ENCODE results near the gene CDK2AP2. TPM values are rescaled to one million over a fixed set of nuclear protein-coding genes. Genes with fewer than 3 reads are reported as not detected.
A peak's percentile ranks its signal among the peaks of the same experiment; 100 is the strongest.
"Not testable (repeated sequence)": the region's sequence is repeated elsewhere in the genome, so short reads cannot be mapped to it uniquely, and the experiment has no call there.

CDK2AP2 gene
- total RNA-seq, 1 donor from 2014 or later, result 77.3 TPM

DNA sequence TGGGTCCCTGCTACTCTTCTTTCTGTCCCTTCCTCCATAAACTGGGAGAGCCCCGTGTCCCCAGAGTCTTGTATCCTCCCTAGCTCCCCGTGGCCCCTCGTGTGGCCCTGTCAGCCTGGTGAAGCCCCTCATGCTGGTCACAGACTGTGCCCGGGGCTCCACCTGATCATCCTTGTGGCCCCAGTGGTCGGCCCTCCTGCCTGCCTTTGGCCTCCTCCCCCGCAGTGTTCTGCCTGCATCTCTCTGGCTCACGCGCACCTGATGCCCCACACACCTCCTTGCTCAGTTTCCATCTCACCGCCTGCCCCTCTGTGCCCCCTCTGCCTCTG lies 16.5 kb upstream of the CDK2AP2 start:
- no peak for DNase-seq (ENCODE audit: extremely low read depth, low read depth, low spot score)

DNA sequence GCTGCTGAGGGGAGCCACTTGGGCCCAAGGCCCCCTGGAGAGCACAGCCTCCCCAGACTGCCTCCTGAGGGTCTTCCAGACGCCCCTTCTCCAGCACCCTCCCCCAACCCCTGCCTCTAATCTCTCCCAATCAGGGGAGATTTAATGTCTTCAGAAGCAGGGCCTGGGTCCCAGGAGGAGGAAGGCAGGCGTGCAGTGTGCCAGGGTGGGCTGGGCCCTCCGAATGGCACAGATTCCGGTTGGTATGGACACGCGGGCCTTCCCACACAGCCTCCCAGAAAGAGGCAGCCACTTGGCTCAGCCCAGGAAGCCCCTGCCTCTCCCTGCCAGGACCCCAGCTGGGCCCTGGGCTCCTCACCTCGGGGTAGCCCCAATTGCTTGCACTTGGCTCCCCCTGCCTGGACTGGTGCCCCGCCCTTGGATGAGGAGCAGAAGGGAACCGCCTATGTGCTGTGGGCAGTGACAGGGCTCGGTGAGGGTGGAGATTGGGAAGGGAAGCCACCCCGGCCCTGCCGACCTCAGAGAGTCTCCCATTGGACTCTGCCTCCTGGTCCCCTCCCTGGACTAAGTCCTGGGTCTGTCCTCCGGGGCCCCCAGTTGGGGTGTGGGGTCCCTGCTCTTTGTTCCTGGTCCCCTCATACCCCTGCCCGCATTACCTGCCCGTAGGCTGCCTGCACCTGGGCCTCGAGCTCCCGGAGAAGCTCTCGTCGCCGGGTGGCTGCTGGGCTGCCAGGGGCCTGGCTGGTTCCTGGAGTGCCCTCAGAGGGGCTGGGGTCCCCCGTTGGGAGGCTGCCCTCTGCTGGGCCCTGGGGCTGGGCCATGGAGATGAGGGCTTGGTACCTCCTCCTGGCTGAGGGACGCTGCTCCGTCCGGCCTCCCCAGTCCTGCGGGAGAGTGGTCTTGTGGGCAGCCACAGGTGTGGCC lies 15.9 kb upstream of the CDK2AP2 start:
- DNase-seq (ENCODE audit: extremely low read depth, low read depth, low spot score), result no peak

DNA sequence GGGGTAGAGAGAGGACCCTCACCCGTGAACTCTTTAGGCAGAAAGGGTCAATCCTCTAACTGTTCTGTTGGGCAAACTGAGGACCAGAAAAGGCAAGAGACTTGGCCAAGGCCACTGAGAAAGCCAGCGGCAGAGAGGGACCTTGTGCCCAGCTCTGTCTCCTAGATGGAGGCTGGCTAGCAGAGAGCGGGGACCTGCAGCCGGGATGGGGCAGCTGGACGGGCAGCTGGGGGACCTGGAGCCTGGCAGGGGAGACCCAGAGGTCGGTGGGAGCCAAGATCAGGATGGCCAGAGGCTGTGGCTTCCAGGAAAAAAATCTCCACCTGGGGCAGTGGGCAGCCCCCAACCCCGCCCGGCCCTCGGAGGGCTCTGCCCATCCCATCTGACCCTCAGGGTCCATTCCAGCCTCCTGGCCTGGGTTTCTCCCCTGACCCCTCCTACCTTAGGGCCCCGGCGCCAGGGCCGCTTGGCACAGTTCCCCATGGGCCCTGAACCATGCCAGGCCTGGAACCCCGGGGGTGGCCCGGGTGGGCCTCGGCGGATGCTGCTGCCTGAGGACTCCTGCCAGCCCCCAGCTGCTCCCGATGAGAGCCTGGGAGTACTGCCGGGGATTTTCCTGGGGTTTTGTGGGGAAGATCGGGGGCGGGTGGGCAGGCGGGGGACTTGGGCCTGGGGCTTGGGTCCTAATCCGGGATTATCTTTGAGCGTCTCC lies 15.0 kb upstream of the CDK2AP2 start, which contains the start of gene CABP2:
Gene CABP2, minus strand, starts transcription at position 603 of the 712 bp plus-strand sequence. Its CDS starts 120 bp downstream, at position 483.
- DNase-seq (ENCODE audit: extremely low read depth, low read depth, low spot score), result no peak

DNA sequence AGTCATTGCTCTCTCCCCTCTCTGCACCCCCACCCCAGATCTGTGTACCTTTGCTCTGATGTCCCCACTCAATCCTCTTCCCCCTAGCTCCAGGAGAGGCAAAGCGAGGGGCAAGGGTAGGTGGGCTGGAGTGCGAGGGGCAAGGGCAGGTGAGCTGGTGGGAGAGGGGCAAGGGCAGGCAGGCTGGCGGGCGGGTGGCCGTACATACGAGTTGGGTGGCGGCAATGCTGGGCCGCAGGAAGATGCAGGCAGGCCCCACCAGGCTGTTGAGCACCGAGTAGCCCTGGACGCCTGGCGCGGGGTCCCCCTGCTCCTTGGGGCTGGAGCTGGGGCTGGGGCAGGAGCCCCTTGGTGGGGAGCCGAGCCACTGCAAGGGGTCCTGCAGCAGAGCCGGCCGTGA lies 14.4 kb upstream of the CDK2AP2 start:
- no peak for DNase-seq (ENCODE audit: extremely low read depth, low read depth, low spot score)

DNA sequence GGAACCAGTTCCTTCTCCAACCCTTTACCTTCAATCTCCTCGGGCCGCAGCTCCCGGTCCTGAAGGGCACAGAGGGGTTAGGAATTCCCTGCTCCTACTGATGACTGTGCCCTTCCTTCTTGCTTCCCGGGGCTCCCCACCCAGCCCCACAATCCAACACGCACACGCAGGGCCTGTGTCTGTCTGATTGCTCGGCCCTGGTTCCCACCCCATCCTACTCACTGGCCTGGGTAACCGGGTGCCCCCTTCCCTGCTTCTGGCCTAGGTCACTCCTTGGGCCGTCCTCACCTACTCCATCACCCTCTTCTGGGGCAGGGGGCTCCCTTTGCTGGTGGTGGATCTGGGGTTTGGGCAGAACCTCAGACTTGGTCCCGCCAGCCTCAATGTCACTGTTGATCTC lies 14.0 kb upstream of the CDK2AP2 start:
- DNase-seq (ENCODE audit: extremely low read depth, low read depth, low spot score), result no peak

DNA sequence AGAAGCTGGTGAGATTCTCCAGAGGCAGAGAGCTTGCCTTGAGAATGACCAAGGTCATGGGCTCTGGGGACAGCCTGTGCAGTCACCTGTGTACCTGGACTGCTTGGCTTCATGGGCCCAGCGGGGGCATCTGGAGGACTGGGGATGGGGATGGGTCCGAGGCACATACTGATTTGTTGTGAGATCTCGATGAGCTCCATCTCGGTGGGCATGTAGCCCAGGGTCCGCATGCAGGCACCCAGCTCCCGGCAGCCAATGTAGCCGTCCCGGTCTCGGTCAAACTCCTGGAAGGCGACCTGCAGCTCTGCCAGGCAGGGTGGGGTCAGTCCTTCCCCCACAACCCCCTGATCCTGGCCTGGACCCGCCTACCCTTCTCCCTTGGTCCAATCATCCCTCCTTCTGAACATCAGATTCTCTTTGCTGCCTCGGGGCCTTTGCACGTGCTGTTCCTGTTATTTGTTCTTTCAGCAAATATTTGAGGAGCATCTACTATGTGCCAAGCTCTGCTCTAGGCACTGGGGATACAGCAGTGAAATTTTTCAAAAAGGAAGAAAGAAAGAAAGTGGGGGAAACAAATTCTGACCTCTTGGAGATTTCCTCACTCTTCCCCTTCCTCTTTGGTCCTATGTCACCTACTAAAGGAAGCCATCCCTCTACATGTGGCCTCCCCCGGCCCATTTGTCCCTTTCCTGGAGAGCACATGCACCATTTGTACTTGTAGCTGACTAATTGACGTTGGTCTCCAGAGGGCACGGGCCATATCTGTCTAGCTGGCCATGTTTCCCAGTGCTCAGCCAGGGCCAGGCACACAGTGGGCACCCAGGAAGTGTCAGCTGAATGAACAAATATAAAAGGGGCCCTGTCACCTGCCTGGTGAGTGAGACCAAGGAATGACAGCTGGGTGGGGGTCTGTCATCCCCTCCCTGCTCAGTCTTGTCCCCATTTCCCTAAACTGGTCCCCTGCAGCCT lies 13.2 kb upstream of the CDK2AP2 start:
- no peak for DNase-seq (ENCODE audit: extremely low read depth, low read depth, low spot score)

DNA sequence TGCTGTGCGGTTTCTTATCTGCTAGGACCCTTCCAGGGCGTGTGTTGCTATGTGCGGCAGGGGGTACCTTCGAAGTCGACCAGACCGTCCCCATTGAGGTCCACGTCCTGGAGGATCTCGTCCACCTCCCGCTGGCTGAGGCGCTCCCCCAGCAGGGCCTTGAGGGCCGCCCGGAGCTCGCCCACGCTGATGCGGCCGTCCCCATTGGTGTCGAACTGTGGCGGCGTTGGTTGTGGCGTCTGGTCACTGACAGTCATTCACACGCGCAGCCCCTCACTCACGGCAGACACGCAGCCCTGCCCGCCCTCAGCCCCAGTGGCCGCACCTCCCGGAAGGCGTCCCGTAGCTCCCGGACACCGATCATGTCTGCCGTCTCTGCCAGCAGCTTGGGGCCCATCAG lies 11.8 kb upstream of the CDK2AP2 start:
- DNase-seq (ENCODE audit: extremely low read depth, low read depth, low spot score), result no peak

DNA sequence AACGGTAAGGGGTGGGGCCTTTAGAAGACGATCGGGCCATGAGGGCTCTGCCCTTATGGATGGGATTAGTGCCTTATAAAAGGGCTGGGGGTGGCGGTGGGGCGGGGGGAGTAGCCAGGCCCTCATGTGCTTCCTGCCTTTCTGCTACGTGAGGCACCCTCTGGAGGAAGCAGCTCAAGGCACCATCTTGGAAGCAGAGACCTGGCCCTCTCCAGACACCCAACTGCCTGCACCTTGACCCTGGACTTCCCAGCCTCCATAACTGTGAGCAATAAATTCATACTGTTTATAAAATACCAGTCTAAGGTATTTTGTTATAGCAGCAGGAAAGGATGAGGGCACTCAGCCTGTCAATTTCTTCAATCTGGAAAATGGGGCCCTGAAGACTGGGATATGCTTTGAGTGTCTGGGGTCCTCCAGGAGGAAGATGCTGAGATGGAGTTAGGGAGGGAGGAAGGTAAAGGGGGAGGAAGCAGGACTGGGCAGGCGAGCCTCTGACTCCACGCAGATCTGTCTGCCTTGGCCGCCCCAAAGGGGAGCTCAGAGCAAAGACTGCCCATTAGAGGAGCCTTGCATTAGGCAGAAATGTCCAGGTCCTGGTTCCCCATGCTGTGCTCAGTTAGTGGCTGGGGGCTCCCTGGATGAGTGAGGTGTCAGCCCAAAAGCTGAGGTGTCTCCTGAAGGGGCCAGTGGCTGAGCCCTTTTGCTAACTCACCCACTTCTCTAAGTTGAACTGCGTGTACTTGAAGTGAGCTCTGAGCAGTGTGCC lies 10.0 kb upstream of the CDK2AP2 start:
- DNase-seq (ENCODE audit: extremely low read depth, low read depth, low spot score), result no peak

DNA sequence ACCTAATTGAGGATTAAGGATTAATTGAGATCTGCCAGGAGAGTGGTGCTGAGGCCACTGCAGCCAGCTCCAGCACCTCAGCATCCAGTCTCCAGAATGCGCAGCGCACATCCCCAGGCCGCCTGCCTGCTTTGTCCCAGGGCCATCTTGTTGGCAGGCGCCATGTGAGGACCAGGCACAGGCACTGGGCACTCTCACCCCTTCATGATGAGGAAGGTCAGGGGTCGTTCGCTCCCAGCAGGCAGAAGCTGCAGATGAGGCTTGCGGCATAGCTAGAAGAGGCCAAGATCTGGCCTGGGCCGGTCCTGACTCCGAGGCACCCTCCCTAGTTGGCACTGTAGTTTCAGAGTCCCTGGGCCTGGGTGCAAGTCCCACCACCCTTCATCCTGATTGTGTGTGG lies 8.8 kb upstream of the CDK2AP2 start:
- DNase-seq (ENCODE audit: extremely low read depth, low read depth, low spot score), result no peak

DNA sequence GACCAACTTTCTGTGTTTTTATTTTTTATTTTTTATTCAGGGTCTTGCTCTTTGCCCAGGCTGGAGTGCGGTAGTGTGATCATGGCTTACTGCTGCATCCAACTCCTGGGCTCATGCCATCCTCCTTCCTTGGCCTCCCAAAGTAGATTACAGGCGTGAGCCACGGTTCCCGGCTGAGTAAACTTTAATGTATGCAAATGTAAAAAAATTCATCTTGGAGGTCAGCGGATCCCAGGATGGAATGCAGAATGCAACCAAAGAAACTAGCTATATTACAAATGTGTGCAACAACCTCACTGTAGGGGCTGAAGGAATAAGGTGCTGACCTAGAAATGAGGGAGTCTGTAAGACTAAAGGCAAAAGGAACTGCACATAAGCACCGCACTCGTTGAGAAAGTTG lies 6.2 kb upstream of the CDK2AP2 start:
- DNase-seq (ENCODE audit: extremely low read depth, low read depth, low spot score), result no peak

DNA sequence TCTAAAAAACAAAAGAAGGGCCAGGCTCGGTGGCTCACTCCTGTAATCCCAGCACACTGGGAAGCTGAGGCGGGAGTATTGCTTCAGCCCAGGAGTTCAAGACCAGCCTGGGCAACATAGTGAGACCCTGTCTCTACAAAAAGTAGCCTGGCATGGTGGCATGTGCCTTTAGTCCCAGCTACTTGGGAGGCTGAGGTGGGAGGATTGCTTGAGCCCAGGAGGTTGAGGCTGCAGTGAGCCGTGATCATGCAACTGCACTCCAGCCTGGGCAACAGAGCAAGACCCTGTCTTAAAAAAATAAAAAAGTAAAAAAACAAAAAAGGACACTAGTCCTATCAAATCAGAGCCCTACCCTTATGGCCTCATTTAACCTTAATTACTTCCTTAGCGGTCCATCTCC lies 3.6 kb upstream of the CDK2AP2 start:
- not testable (repeated sequence) for DNase-seq (ENCODE audit: extremely low read depth, low read depth, low spot score)

DNA sequence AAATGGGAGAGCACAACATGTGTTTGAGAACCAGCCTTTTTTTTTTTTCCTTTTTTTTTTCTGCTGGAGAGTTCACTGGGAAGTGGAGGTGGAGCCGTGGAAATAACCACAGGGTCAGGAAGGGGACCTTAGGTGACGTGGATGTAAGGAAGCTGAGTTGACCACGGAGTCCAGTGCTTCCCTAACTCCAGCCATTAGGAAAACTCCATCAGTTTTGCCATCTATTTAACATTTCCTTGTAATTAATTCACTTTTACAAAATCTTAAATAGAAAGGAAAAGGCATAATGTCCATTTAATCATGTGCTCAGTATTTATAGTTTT lies 2.0 kb upstream of the CDK2AP2 start:
- DNase-seq (ENCODE audit: extremely low read depth, low read depth, low spot score), result no peak

DNA sequence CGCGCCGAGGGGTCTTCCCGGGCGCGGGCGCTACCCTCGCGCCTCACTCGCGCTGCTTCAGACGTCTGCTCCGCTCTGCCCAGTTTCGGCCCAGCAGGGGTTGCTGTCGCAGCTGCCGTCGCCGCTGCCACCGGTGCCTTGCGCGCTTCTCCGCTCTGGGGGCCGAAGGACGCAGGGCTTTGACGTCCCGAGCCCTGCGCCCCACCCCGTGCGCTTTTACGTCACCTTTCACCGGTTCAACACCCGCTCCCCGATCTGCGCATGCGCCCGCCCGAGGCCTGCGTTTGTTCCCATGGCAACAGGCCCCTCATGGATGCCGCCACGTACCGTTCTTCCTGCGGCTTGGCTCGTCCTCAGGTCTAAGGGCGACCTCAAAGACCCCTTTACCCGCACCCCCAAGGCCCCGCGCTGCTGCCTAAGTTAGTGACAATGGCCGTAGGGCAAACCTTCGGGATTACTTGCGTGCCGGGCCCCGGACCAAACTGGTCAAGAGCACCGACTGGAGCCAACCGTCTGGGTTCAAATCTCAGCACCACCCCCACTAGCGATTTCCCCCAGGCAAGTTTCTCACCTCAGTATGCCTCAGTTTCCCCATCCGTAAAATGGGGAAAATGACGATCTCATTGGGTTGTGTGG lies 642 bp upstream of the CDK2AP2 start:
- DNase-seq (ENCODE audit: extremely low read depth, low read depth, low spot score), result peak; percentile 65

DNA sequence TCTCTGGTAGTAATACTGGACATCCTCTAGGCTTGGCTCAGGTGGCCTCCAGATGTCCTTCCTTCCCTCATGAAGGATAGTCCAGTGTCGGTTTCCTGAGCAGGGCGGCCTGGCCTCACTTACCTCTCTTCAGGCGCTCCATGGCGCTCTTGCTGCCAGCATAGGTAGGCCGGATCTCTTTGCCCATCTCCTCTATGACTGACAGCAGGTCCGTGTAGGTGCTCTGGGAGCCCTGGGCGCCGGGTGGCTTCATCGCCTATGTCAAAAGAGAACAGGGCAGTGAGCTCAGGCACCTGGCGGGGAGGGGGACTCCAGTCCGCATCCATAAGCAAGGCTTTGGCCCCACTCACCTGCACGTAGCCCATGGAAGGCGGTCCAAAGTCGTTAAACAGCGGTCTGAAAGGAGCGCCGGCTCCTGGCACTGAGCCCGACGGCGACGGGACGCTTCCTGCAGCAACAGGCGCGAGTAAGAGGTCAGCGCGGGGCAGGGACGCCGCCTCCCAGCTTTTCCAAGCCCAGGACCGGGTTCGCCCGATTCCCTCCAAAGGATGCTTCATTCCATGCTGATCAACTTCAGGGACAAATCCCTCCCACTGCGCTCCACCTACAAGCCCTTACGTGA lies 609 bp downstream of the CDK2AP2 start:
- DNase-seq (ENCODE audit: extremely low read depth, low read depth, low spot score), result no peak

DNA sequence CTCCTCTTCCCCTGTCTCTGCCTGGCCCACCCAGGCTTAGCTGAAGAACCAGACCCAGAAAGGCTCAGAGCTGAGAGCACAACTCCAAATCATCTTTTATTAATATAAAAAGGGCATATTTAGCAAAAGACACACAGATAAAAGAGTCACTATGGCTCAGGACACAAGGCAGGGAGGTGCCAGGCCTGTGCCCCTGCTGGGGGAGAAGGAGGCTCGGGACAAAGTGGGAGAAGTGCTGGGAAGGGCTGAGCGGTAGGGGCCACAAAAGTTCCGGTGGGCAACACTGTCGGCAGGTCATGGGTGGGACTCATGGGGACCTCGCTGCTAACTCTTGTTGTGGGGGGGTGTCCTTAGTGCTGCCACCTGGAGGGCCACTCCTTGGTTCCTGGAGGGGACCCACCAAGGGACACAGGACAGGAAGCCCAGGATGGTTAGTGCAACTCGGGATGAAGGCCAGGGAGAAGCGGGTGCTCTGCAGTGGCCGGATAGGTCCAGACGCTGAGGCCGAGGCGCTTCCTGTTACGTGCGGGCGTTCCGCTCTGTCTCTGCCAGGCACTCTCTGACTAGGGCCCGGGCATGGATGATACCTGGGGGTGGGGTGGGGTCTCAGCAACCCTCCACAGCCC lies 1.4 kb downstream of the CDK2AP2 start:
- no peak for DNase-seq (ENCODE audit: extremely low read depth, low read depth, low spot score)

DNA sequence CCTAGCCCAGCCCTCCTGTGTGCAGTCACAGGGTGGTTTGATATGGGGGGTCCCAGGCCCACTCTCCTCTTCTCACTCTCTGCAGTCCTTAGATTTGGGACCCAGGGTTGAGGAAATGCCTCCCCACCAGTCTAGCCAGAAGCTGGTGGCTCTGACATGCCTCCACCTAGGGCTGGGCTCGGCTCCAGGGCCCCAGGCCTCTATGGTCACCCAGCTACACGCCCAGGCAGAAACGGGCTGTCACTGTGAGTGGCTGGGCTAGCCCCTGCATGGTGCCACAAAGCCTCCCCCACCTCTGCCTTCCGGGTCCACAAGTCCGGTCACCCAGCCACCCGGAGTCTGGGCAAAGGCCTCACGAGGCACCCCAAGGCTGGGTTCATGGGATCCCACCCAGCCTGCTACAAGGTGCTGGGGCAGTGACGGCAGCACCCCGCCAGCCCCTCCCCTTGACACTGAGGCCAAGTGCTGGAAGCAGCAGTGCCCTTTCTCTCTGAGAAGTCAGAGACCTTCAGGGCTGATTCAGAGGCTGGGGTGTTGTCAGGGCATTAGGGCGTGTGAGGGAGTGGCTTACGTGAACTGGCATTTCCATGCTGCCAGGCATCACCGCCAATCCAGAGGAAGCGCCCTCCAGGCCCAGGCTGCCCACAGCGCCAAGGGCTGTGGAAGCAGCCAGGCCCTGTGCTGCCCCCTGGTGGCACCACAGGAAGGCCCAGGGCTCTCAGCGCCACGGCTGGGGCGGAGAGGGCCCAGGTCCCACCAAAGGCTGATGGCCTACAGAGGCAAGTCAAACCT lies 2.2 kb downstream of the CDK2AP2 start:
- peak; percentile 44 for DNase-seq (ENCODE audit: extremely low read depth, low read depth, low spot score)

DNA sequence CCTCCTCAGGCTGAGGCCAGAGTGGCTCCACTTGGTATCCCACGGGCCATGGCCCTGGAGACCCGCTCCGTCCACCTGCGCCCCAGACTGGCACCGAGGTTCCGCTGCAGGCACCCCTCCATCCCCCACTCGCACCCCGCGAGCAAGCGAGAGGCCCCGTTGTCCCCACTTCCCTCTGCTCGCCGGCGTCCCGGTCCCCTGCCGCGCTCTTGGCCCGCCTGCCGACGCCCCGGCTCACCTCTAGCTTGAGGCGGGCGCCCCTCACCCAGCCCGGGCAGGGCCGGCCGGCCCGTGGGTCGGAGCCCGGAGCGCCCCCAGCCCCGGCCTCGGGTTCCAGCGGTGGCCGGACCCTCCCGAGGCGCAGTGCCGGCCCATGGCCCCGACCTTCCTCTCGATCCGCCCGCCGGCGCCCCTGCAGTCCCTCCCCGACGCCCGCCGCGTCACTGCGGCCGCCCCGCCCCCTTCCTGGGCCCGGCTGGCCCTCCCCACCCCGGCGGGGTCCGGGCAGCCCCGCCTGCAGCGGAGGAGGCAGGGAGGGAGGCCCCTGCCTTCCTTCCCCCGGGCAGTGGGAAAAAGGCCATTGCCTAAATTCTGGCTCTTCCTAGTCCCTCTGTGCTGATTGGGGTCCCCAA lies 2.9 kb downstream of the CDK2AP2 start, which contains the start of gene PITPNM1:
Gene PITPNM1, minus strand, starts transcription at position 414 of the 632 bp plus-strand sequence. CDS start 1,183 bp downstream, outside the sequence.
- DNase-seq (ENCODE audit: extremely low read depth, low read depth, low spot score), result no peak
